ENCODE measurements around the gene SLC26A6. TPM values are rescaled to one million over a fixed set of nuclear protein-coding genes. Genes with fewer than 3 reads are reported as not detected.
A peak's percentile ranks its signal among the peaks of the same experiment; 100 is the strongest.

The SLC26A6 gene
- total RNA-seq, 4 donors from 2014 or later, result 9.4 to 36.5 (median 17.9) TPM

DNA sequence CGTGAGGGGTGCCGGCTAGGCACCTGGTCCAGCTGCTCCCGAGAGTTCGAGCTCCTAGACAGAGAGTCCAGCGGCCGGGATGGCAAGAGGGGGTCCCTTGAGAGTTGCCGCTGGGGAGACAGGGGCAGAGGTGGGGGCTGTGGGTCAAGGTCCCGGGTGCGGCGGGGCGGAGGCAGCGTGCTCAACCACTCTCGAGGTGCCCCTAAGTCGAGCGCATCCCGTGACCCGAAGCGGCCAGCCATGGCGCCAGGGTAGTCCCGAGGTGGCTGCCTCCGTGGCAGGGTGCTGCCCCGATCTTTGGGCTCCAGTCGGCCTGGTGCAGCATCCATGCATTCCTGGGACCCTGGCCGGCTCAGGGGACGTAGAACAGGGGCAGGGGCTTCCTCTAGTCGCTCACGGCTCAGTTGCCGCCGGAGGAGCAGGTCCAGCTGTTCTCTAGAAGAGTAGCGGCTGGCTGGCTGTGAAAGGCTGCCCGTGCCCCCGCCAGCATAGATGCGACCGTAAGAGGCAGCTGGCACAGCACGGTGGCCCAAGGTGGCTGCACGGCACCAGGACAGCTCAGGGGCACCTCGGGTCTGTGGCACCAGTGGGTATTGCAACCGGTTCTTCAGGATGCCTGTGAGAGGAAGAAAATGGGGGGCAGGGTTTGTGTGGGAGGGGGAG lies 4.8 kb upstream of the SLC26A6 start:
- intact Hi-C loops (cut with DNase I; ENCODE audit: low total_unique reads), result no loop called here
- no peak for DNase-seq (ENCODE audit: low spot score in 2 of 2)
- WGBS, 2 donors, result 85 to 89% methylated on average over 20 to 37 of the region's 38 CpGs
- H3K4me3 ChIP-seq (ENCODE audit: low read depth, poor library complexity, severe bottlenecking), result no peak overlapping the region
- TF ChIP-seq, protein P1, sequence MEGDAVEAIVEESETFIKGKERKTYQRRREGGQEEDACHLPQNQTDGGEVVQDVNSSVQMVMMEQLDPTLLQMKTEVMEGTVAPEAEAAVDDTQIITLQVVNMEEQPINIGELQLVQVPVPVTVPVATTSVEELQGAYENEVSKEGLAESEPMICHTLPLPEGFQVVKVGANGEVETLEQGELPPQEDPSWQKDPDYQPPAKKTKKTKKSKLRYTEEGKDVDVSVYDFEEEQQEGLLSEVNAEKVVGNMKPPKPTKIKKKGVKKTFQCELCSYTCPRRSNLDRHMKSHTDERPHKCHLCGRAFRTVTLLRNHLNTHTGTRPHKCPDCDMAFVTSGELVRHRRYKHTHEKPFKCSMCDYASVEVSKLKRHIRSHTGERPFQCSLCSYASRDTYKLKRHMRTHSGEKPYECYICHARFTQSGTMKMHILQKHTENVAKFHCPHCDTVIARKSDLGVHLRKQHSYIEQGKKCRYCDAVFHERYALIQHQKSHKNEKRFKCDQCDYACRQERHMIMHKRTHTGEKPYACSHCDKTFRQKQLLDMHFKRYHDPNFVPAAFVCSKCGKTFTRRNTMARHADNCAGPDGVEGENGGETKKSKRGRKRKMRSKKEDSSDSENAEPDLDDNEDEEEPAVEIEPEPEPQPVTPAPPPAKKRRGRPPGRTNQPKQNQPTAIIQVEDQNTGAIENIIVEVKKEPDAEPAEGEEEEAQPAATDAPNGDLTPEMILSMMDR (IDR thresholded peaks at IDR 0.05), result no peak
- TF ChIP-seq POLR2A (IDR thresholded peaks at IDR 0.05), result no peak

DNA sequence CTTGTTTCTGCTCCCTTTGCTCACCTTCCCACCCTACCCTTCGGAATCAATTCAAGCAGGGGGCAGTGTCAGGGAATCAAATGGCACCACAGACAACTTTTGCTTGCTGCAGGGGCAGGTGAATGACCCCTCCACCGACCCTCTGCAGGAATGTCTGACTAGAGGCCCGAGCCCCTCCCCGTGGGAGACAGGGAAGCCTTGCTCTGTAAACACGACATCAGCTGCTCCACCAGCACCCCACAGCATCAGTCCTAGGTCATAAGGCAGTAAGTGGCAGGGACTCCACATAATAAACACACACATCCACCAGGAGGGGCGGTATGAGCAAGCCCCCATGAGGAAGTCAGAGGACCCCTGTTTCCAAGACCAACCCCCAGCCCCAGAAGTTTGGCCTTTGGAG lies 2.0 kb upstream of the SLC26A6 start:
- no peak for TF ChIP-seq POLR2A (IDR thresholded peaks at IDR 0.05)
- TF ChIP-seq, protein P1 (IDR thresholded peaks at IDR 0.05), result no peak
- intact Hi-C loops (cut with DNase I; ENCODE audit: low total_unique reads), result no loop called here
- no peak for DNase-seq (ENCODE audit: low spot score in 2 of 2)
- WGBS, 2 donors, result 75 to 79% methylated on average over 6 of the region's 6 CpGs
- H3K4me3 ChIP-seq (ENCODE audit: low read depth, poor library complexity, severe bottlenecking), result no peak overlapping the region

DNA sequence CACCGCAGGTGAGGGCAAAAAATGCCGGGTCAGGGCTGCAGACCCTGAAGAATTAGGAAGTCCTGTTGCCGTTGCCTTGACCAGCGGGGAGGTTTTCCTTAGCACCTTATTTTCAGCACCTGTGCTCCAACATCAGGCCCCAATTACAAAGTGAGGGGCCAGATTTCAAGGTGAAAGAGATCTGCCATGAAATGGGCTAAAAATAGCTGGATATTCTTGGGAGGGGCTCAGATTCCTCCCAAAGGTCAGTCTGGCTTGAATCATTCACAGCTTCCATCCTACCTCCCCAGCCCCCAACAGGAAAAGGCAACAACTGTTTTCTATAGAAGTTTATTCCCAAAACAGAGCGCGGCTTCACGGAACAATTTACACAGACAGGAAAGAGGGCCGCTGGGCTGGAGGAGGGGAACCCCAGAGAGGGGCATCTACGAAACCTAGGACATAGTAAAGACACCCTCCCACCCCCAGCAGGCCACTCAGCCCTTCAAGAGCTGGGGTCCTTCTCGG lies 941 bp upstream of the SLC26A6 start:
- WGBS, 2 donors, result 51 to 53% methylated on average over 9 to 10 of the region's 10 CpGs
- H3K4me3 ChIP-seq (ENCODE audit: low read depth, poor library complexity, severe bottlenecking), result no peak overlapping the region
- no peak for DNase-seq (ENCODE audit: low spot score in 2 of 2)
- intact Hi-C loops (cut with DNase I; ENCODE audit: low total_unique reads), result no loop called here
- TF ChIP-seq, protein P1 (IDR thresholded peaks at IDR 0.05), result no peak
- no peak for TF ChIP-seq POLR2A (IDR thresholded peaks at IDR 0.05)

GRCh38 chr3:48634661-48635221 lies 520 bp downstream of the SLC26A6 start:
- intact Hi-C loops (cut with DNase I; ENCODE audit: low total_unique reads), result no loop called here
- H3K4me3 ChIP-seq (ENCODE audit: low read depth, poor library complexity, severe bottlenecking), result peak overlapping the region; percentile 69
- TF ChIP-seq, protein P1 (IDR thresholded peaks at IDR 0.05), result no peak
- TF ChIP-seq POLR2A (IDR thresholded peaks at IDR 0.05), result no peak
- 3 to 10% methylated on average over 8 to 23 of the region's 30 CpGs for WGBS, 2 donors
- DNase-seq (ENCODE audit: low spot score in 2 of 2), result no peak

- WGBS, 2 donors, result 96 to 100% methylated on average over 1 to 2 of the region's 2 CpGs
- intact Hi-C loops (cut with DNase I; ENCODE audit: low total_unique reads), result no loop called here
These were observed 1.5 kb downstream of the SLC26A6 start for GRCh38 chr3:48633743-48634142.

More at GRCh38 chr3:48633743-48634142, 1.5 kb downstream of the SLC26A6 start:
- no peak overlapping the region for H3K4me3 ChIP-seq (ENCODE audit: low read depth, poor library complexity, severe bottlenecking)
- TF ChIP-seq, protein P1 (IDR thresholded peaks at IDR 0.05), result no peak
- TF ChIP-seq POLR2A (IDR thresholded peaks at IDR 0.05), result no peak
- no peak for DNase-seq (ENCODE audit: low spot score in 2 of 2)
